Measurements from ENCODE around the gene ADARB1.

DNA sequence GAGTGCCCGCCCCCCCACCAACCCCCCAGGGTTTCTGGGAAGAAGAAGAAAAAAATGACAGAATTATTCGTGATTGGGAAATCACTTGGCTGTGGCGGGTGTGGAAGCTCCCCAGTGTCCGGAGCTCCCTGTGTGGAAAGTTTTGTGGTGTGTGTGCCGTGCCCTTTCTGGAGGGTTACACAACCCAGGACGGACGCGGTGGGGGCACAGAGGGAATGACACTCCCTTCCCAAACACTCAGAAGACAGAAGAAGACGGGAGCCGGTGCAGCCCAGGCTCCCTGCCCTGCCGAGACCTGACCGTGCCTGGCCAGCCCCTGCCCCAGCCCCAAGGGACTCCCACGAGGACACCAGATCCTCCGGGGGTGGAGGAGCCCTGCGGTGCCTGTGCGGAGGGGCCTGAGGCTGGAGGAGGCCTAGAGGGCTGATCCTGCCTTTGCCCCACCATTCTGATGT lies 33.0 kb upstream of the ADARB1 start:
- no peak for TF ChIP-seq CTCF (conservative IDR thresholded peaks at IDR 0.05; ENCODE audit: low read depth, low read length)
- no peak for TF ChIP-seq EZH2 (IDR thresholded peaks at IDR 0.05; ENCODE audit: low read length, unreplicated experiment)
- no peak for TF ChIP-seq EZH2phosphoT487 (IDR thresholded peaks at IDR 0.05; ENCODE audit: borderline replicate concordance, low read length)

Measured in PC-3 (cell line).